Esophagus muscularis mucosa (tissue), 3 donors: Measurements from ENCODE around the gene C1QTNF4.

ENCODE experiments used
- CTCF ChIP-seq, 3 experiments: fragments of 200-600 bp in 2 of 3; fragments of 450-650 bp in 1 of 3; sonication (generic) in 2 of 3; IDR thresholded peaks; one replicate each; pipeline ENCODE4 v1.5.1; 2017 to 2019; ENCODE audit warnings: antibody characterized with exemption in 3 of 3, mild to moderate bottlenecking in 2 of 3, moderate library complexity in 1 of 3
- POLR2A ChIP-seq: fragments of 450-650 bp; IDR thresholded peaks from one replicate; pipeline ENCODE4 v1.6.1; 2017; ENCODE audit warnings: antibody characterized with exemption, moderate library complexity, mild to moderate bottlenecking, low read depth

- TF ChIP-seq CTCF (IDR thresholded peaks at IDR 0.05) (no peak), POLR2A (no peak)
These were observed 33.8 kb downstream of the C1QTNF4 start for GRCh38 chr11:47560426-47560825.
